HG03060 (cell line): Measurements from ENCODE around the gene OR6C74.

Experiments used
- ATAC-seq: cut with Tn5 transposase; IDR thresholded peaks from one replicate; pipeline ENCODE4 v1.9.1; 2021; ENCODE audit warnings: low read depth, moderate number of reproducible peaks; ENCODE audit not compliant: unreplicated experiment

Gene OR6C74

DNA sequence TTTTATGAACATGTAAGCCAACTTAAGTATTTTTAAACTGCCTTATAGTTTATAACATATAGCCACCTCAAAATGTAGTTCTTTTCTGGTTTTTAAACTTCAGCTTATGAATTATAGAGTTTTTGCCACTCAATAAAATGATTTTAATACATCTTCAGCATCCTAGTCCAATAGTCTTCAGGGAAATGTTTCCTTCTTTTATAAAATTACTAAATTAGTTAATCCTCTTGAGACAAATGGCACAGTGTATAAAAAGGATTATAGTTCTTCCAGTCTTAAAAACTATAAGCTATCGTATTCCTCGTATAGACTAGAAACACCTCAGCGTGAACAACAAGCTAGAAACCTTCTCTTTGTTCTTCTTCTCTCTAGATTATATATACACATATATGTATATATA lies at the start of gene OR6C74:
OR6C74 (plus strand) TSS at position 301 of the 400 bp plus-strand sequence. CDS start 2,679 bp downstream, outside the sequence.
- ATAC-seq = no peak

DNA sequence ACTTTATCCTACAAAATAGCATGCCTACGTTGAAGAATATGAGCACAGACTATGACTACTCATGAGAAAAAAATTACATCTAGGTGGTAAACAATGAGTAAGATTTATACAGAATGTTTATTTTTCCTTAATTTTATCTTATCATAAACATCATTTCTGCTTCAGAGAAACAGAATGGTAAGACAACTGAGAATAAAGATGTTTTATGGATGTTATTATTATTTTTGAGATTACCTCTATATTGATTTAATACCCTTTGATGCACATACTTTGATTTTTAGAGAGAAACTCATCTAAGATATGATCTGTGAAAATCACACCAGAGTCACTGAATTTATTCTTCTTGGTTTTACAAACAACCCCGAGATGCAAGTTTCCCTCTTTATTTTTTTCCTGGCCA lies 23.7 kb upstream of the OR6C74 start, which contains the start of gene OR10A7:
OR10A7 (plus strand) TSS at position 301 of the 400 bp plus-strand sequence; CDS start at position 301, 0 bp downstream.
- ATAC-seq = no peak

DNA sequence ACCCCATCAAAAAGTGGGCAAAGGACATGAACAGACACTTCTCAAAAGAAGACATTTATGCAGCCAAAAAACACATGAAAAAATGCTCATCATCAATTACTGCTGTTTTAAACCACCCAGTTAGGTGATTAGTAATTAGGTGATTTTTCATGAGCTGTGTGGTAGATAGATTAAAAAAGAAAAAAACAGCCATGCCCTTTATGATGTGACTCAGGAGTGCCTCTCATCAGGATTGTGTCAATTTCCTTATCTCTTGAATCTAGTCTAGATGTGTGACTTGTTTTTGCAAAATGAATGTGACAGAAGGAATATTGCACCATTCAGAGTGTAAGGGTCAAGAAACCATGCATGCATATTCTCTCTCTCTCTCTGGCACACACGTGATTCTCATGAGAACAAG lies 17.9 kb upstream of the OR6C74 start:
- ATAC-seq = no peak

DNA sequence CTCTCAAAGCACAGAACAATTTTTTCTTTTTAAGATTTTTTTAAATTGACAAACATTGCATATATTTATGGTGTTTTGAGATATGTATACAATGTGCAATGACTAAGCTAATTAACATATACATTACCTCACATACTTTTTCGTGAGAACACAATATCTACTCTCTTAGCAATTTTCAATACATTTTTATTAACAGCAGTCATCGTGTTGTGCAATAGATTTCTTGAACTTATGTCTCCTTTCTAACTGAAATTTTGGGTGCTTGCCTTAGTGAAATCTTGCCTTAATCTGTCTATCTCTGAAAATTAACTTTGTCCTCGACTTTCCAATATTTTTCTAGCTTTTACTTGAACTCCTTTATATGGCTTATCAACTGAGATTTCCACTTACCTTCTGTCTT lies 16.8 kb upstream of the OR6C74 start:
- ATAC-seq = no peak

DNA sequence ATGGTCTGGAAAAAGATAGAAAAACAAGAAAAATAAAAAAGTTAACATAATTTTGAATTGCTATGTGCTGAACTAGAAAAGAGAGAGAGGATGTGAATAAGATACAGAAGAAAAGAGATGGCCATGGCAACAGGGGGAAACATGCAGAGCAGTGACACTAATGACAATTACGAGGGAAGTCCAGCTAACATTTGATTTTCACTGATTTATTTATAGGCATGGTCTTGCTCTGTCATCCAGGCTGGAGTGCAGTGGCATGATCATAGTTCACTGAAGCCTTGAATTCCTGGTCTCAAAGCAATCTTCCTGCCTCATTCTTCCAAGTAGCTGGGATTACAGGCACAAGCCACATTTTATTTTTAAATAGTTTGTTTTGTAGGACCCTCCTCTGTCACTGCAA lies 1.8 kb downstream of the OR6C74 start:
- no peak for ATAC-seq

DNA sequence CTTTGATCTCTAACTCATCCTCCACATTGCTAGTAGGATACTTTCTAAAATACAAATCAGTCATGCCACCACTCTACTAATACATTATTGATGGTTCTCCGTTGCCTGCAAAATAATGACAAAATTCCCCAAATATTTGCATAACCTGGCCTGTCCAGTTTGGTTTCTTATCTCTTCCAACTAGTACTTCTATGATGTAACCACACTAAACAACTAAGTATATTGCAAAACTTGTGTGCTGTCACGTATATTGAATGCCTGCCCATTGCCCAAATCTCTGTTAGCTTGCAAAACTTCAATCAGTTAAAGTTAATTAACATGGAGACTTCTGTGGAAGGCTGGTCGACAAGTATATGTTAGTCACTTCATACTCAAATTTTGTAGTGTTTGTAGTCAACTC lies 6.5 kb downstream of the OR6C74 start:
- no peak for ATAC-seq

DNA sequence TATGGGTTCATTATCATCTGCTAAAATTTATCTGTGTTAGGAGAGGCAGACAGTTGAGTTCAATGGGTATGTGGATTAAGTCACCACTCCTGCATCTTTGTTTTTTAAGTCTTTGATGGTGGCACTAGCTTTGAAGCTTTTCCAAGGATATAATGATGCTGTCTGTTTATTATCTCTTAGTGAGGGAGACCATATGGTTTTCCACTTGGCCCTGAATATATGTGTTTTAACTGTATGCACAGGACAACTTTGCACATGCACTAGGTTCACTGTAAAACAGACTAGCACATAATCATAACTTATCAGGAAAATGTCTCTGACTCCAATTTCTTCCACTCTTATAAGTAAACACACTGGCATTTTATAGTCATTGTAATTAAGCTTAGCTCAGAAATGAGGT lies 8.9 kb downstream of the OR6C74 start:
- no peak for ATAC-seq

DNA sequence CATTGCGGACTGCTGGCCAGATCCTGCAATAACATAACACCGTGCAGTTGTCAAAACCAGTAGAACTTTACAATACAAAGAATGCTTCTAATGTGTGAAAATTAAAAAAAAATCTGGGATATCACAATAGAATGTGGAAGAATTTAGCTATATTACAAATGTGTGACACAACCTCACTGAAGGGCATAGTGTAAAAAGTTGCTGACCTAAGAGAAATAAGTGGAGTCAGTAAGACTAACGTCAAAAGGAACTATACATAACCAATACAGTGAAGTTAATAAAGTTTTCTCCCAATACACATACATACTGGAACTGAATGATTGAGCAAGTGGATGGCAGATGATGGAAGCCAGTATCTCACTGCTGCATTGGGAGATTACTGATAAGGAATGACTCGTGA lies 12.4 kb downstream of the OR6C74 start:
- no peak for ATAC-seq

DNA sequence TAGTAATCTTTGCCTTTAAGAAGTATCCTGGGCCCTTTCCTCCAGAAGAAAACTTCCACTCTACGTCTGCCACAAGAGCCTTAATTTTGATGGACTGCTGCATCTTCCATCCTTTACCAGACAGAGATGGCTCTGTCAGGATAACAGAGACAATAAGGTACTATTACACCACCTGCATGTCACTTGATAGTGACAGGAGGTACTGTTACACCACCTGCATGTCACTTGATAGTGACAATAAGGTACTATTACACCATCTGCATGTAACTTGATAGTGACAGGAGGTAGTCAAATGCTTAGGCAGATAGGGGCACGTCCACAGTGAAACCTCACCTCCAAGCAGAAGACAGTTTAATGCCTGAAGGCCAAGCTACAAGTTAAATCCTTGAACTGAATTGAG lies 13.9 kb downstream of the OR6C74 start:
- no peak for ATAC-seq

DNA sequence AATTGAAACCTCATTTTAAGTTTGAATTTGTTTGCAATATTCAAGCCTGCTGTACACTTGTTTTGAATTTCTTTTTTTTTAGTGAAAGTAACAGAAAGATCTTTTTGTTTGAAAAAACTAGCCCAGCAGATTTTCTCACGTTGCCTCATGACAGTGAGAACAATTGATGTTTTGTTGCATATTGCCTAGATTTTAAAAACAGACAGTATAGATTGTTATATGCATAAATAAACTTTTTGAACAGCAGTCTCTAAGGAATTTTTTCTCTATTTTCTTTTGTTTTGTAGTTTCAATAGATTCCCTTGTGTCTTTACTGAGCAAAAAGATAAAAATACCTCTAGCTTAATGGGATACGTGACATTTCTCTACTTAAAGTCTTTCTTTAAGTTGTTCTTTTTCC lies 36.6 kb downstream of the OR6C74 start:
- no peak for ATAC-seq

DNA sequence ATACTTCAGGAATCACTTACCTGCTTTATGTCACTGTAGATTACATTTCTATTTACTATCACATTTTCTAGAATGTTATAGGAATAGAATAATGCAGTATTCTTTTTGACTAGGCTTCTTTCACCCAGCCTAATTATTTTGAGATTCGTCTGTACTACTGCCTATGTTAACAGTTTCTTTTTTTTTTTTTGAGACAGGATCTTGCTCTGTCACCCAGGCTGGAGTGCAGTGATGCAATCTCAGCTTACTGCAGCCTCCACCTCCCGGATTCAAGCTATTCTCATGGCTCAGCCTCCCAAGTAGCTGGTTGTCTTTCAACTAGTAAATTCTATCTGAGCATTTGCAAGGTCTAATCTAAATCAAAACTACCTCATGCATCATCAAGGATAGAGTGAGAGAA lies 45.6 kb downstream of the OR6C74 start:
- no peak for ATAC-seq
